Spleen (tissue), 7 donors: Measurements from ENCODE around the gene DGUOK.

Experiments used
- CTCF ChIP-seq, 11 experiments: fragments of 200-600 bp in 7 of 11; fragments of 450-650 bp in 4 of 11; sonication (generic) in 4 of 11; IDR thresholded peaks in 8 of 11; conservative IDR thresholded peaks in 3 of 11; 1 replicate in 7 of 11; 2 replicates in 4 of 11; pipeline versions ENCODE4 v1.4.0 to v1.8.0; 2016 to 2021; ENCODE audit warnings: antibody characterized with exemption in 11 of 11, inconsistent platforms in 4 of 11, mild to moderate bottlenecking in 1 of 11
- POLR2AphosphoS5 ChIP-seq, 3 donors: sonication (generic); formaldehyde crosslinking; IDR thresholded peaks; one replicate each; pipeline ENCODE4 v1.5.1; 2017; ENCODE audit warnings: antibody characterized with exemption in 3 of 3
- donor health status: DM: no; HTN: no; CAD: no; lungs with moderate emphysema.
- donor health status: DM: no; HTN: no; CAD: no.
- donor health status: DM: no; HTN: no; CAD: no.

- TF ChIP-seq POLR2AphosphoS5 (IDR thresholded peaks at IDR 0.05) (no peak), CTCF (IDR thresholded peaks at IDR 0.05 in 8 of 11, conservative IDR thresholded peaks at IDR 0.05 in 3 of 11) (no peak)
Measured at GRCh38 chr2:73989972-73990371, 63.3 kb downstream of the DGUOK start.
